HepG2 (cell line): Measurements from ENCODE around the gene RASL10A. TPM values are rescaled to one million over a fixed set of nuclear protein-coding genes. Genes with fewer than 3 reads are reported as not detected.

Source experiments
- BHLHE40 ChIP-seq: IDR thresholded peaks from 2 replicates; pipeline ENCODE4 v1.6.1; 2011; ENCODE audit warnings: low read length, improper control_type of control experiment
- CCAR2 ChIP-seq: fragments of 200-400 bp; formaldehyde crosslinking; optimal IDR thresholded peaks from 2 replicates; pipeline ENCODE3; 2018; ENCODE audit warnings: low read depth, mild to moderate bottlenecking, low read length, moderate library complexity
- DBP ChIP-seq: sonication (generic); formaldehyde crosslinking; IDR thresholded peaks from 2 replicates; pipeline ENCODE4 v1.4.0; 2020; ENCODE audit warnings: missing genetic modification reagents; ENCODE audit errors: not compliant biosample characterization
- DZIP1 ChIP-seq: sonication (generic); formaldehyde crosslinking; IDR thresholded peaks from 2 replicates; pipeline ENCODE4 v1.5.0; 2020; ENCODE audit warnings: mild to moderate bottlenecking, missing genetic modification reagents
- KDM5B ChIP-seq: sonication (generic); formaldehyde crosslinking; IDR thresholded peaks from 2 replicates; pipeline ENCODE4 v1.4.0; 2020; ENCODE audit warnings: missing genetic modification reagents, mild to moderate bottlenecking, borderline replicate concordance
- MBD4 ChIP-seq: IDR thresholded peaks from 2 replicates; pipeline ENCODE4 v1.6.1; 2012; ENCODE audit warnings: low read length, inconsistent platforms, borderline replicate concordance
- NFYB ChIP-seq: sonication (generic); formaldehyde crosslinking; IDR thresholded peaks from 2 replicates; pipeline ENCODE4 v1.4.0; 2020; ENCODE audit warnings: missing genetic modification reagents
- PLRG1 ChIP-seq: fragments of 450-650 bp; conservative IDR thresholded peaks from 2 replicates; pipeline ENCODE4 v1.6.1; 2016
- RNF2 ChIP-seq: fragments of 450-650 bp; conservative IDR thresholded peaks from 2 replicates; pipeline ENCODE4 v1.6.1; 2016; ENCODE audit warnings: low read depth
- SP1 ChIP-seq, 2 experiments: fragments of 450-650 bp in 1 of 2; sonication (generic) in 1 of 2; formaldehyde crosslinking in 1 of 2; IDR thresholded peaks; 2 replicates each; pipeline versions ENCODE4 v1.4.0 to v1.6.1; 2016 to 2020; ENCODE audit warnings: missing genetic modification reagents in 1 of 2
- TBL1XR1 ChIP-seq: fragments of 150-350 bp; IDR thresholded peaks from 2 replicates; pipeline ENCODE4 v1.6.1; 2014; ENCODE audit warnings: borderline replicate concordance, low read length; ENCODE audit not compliant: partially characterized antibody
- TEAD2 ChIP-seq: sonication (generic); formaldehyde crosslinking; IDR thresholded peaks from 2 replicates; pipeline ENCODE4 v1.9.0; 2021; ENCODE audit warnings: missing genetic modification reagents
- XBP1 ChIP-seq: sonication (generic); formaldehyde crosslinking; IDR thresholded peaks from 2 replicates; pipeline ENCODE4 v1.5.0; 2020; ENCODE audit warnings: missing genetic modification reagents
- ZBED4 ChIP-seq: sonication (generic); formaldehyde crosslinking; IDR thresholded peaks from 2 replicates; pipeline ENCODE4 v1.4.0; 2020; ENCODE audit warnings: missing genetic modification reagents, borderline replicate concordance
- ZHX1 ChIP-seq: sonication (generic); formaldehyde crosslinking; IDR thresholded peaks from 2 replicates; pipeline ENCODE4 v1.8.1; 2022; ENCODE audit warnings: low read depth, mild to moderate bottlenecking, missing genetic modification reagents
- ZMAT5 ChIP-seq: sonication (generic); formaldehyde crosslinking; IDR thresholded peaks from 2 replicates; pipeline ENCODE4 v1.5.0; 2020; ENCODE audit warnings: mild to moderate bottlenecking, low read depth, missing genetic modification reagents, borderline replicate concordance
- ZNF337 ChIP-seq: sonication (generic); formaldehyde crosslinking; IDR thresholded peaks from 2 replicates; pipeline ENCODE4 v1.5.1; 2020; ENCODE audit warnings: missing genetic modification reagents, low read depth, mild to moderate bottlenecking, borderline replicate concordance
- ZNF567 ChIP-seq: sonication (generic); formaldehyde crosslinking; IDR thresholded peaks from 2 replicates; pipeline ENCODE4 v1.8.1; 2023; ENCODE audit warnings: mild to moderate bottlenecking, missing genetic modification reagents, borderline replicate concordance
- ZSCAN31 ChIP-seq: sonication (generic); formaldehyde crosslinking; IDR thresholded peaks from 2 replicates; pipeline ENCODE4 v1.5.0; 2020; ENCODE audit warnings: low read depth, mild to moderate bottlenecking, missing genetic modification reagents
- polyA plus RNA-seq, 8 experiments: library from polyadenylated mRNA; depleted of rRNA in 3 of 8; stranded (reverse) in 7 of 8; unstranded in 1 of 8; fragments of >200 nt; fragmentation: Illumina TruSeq in 4 of 8; extraction: Trizol in 4 of 8; gene quantifications; 2 replicates each; pipeline versions ENCODE4 v1.2.1 to v1.2.3, GENCODE V29; 2011 to 2016; ENCODE audit warnings: low read depth in 4 of 8, missing spikeins in 1 of 8, mixed read lengths in 1 of 8; ENCODE audit not compliant: insufficient read depth in 1 of 8
- total RNA-seq, 5 experiments: library from RNA; depleted of rRNA; stranded (reverse); fragments of >200 nt; fragmentation: Illumina TruSeq; extraction: Trizol; gene quantifications; 2 replicates each; pipeline ENCODE4 v1.2.3, GENCODE V29; 2016; ENCODE audit warnings: low read depth in 1 of 5

The RASL10A gene
- total and polyA plus RNA-seq, 2 of the 13 experiments (the other 11 are each of a cell fraction or from before 2014, with no cell fraction given): 0.05 to 0.22 TPM

GRCh38 chr22:29300807-29301601, 14.5 kb downstream of the RASL10A start (continued):
- TF ChIP-seq ZMAT5 (no peak), ZNF567 (CRISPR knock-in tag) (no peak), DZIP1 (CRISPR knock-in tag) (no peak), KDM5B (CRISPR knock-in tag) (no peak), ZSCAN31 (CRISPR knock-in tag) (no peak), RNF2 (no peak), SP1 (IDR thresholded peaks at IDR 0.05) (no peak), SP1 (CRISPR knock-in tag; IDR thresholded peaks at IDR 0.05) (no peak), ZNF337 (CRISPR knock-in tag) (no peak), ZHX1 (CRISPR knock-in tag) (no peak), PLRG1 (no peak), BHLHE40 (no peak), ZBED4 (CRISPR knock-in tag) (no peak), TEAD2 (CRISPR knock-in tag) (no peak), DBP (CRISPR knock-in tag) (no peak), MBD4 (no peak; the same call in 1 of the 2 replicates), NFYB (CRISPR knock-in tag) (no peak), CCAR2 (no peak), TBL1XR1 (no peak), XBP1 (CRISPR knock-in tag) (no peak)
